HG02981 (cell line): ENCODE measurements around the gene LASP1NB.
"Not testable (repeated sequence)": the region's sequence is repeated elsewhere in the genome, so short reads cannot be mapped to it uniquely, and the experiment has no call there.

Source experiments
- ATAC-seq: cut with Tn5 transposase; IDR thresholded peaks from one replicate; pipeline ENCODE4 v1.9.1; 2021; ENCODE audit warnings: mild to moderate bottlenecking, moderate library complexity; ENCODE audit not compliant: unreplicated experiment

The LASP1NB gene

GRCh38 chr17:38916771-38917170 lies 8.6 kb upstream of the LASP1NB start:
- no peak for ATAC-seq

GRCh38 chr17:38917259-38917658 lies 8.2 kb upstream of the LASP1NB start:
- ATAC-seq = no peak

GRCh38 chr17:38918129-38918913 lies 7.1 kb upstream of the LASP1NB start:
- ATAC-seq = no peak

DNA sequence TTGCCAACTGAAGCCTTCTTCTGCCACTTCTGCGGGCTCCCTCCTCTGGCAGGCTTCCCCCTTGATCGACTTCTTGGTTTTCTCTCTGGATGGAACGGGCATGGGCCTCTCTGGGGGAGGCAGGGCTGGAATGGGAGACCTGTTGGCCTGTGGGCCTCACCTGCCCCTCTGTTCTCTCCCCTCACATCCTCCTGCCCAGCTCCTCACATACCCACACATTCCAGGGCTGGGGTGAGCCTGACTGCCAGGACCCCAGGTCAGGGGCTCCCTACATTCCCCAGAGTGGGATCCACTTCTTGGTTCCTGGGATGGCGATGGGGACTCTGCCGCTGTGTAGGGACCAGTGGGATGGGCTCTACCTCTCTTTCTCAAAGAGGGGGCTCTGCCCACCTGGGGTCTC lies 6.5 kb upstream of the LASP1NB start:
- ATAC-seq = no peak

DNA sequence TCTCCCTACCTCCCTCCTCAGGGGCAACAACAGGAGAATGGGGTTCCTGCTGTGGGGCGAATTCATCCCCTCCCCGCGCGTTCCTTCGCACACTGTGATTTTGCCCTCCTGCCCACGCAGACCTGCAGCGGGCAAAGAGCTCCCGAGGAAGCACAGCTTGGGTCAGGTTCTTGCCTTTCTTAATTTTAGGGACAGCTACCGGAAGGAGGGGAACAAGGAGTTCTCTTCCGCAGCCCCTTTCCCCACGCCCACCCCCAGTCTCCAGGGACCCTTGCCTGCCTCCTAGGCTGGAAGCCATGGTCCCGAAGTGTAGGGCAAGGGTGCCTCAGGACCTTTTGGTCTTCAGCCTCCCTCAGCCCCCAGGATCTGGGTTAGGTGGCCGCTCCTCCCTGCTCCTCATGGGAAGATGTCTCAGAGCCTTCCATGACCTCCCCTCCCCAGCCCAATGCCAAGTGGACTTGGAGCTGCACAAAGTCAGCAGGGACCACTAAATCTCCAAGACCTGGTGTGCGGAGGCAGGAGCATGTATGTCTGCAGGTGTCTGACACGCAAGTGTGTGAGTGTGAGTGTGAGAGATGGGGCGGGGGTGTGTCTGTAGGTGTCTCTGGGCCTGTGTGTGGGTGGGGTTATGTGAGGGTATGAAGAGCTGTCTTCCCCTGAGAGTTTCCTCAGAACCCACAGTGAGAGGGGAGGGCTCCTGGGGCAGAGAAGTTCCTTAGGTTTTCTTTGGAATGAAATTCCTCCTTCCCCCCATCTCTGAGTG lies 5.9 kb upstream of the LASP1NB start:
- no peak for ATAC-seq

DNA sequence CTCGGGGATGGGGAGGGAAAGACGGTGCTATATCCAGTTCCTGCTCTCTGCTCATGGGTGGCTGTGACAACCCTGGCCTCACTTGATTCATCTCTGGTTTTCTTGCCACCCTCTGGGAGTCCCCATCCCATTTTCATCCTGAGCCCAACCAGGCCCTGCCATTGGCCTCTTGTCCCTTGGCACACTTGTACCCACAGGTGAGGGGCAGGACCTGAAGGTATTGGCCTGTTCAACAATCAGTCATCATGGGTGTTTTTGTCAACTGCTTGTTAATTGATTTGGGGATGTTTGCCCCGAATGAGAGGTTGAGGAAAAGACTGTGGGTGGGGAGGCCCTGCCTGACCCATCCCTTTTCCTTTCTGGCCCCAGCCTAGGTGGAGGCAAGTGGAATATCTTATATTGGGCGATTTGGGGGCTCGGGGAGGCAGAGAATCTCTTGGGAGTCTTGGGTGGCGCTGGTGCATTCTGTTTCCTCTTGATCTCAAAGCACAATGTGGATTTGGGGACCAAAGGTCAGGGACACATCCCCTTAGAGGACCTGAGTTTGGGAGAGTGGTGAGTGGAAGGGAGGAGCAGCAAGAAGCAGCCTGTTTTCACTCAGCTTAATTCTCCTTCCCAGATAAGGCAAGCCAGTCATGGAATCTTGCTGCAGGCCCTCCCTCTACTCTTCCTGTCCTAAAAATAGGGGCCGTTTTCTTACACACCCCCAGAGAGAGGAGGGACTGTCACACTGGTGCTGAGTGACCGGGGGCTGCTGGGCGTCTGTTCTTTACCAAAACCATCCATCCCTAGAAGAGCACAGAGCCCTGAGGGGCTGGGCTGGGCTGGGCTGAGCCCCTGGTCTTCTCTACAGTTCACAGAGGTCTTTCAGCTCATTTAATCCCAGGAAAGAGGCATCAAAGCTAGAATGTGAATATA lies 4.8 kb upstream of the LASP1NB start:
- ATAC-seq = no peak

GRCh38 chr17:38921756-38922411 lies 3.5 kb upstream of the LASP1NB start:
- no peak for ATAC-seq

GRCh38 chr17:38922538-38923297 lies 2.7 kb upstream of the LASP1NB start:
- ATAC-seq = no peak

GRCh38 chr17:38926293-38927070 lies 1.1 kb downstream of the LASP1NB start:
- ATAC-seq = no peak

GRCh38 chr17:38930782-38931181 lies 5.4 kb downstream of the LASP1NB start:
- not testable (repeated sequence) for ATAC-seq

DNA sequence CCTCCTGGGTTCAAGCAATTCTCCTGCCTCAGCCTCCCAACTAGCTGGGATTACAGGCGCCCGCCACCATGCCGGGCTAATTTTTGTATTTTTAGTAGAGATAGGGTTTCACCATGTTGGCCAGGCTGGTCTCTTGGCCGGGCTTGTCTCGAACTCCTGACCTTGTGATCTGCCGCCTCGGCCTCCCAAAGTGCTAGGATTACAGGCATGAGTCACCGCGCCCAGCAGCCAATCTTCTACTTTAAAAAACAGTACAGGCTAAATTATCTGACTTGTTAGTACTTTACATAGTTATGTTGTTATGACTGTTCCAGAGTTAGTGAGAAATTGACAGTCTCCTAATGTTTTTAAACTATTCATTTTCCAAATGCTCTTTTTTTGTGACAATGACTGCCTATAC lies 8.5 kb downstream of the LASP1NB start:
- not testable (repeated sequence) for ATAC-seq

GRCh38 chr17:38939987-38940386 lies 14.6 kb downstream of the LASP1NB start:
- ATAC-seq = no peak

DNA sequence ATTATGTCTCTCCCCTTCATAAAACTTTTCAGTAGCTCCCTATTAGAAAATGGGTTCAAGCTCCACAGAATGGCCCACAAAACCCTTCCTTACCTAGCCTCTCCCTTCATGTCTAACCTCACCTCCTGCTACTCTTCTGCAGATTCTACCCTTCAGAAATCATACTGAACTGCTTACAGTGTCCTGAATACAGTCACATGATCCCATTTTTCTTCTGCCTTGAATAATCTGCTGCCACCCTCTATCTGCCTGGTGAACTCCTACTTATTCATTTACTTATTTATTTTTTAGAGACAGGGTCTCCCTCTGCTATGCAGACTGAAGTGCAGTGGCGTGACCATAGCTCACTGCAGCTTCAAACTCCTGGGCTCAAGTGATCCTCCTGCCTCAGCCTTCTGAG lies 15.0 kb downstream of the LASP1NB start:
- ATAC-seq = no peak

DNA sequence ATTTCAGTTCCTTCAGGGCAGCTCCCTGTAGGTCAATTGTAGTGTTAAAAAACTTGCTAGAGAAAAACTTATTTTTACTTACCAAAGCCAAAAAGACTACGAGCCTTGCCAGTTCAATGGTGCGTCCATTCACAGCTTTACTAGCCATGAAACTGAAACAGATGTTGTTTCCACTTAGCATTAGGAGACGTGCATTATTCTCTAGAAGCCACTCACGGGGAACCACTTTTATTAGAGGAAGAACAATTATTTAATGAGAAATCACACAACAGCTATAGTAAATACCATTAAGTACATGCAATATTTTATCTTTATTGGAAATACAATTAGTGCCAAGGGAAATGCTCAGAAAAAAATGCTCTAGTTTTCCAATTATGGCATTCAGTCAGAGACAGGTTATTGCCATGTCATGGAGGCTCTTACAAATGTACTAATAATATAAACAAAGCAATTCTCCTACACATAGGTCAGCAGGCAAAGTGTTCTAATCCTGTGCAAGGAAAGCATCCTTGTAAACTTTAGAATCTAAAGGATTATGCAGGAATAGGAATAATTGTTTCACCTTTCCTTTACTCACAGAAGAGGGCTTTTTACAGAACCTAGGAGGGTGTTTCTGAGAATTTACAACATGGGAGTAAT lies 17.4 kb downstream of the LASP1NB start:
- ATAC-seq = no peak

DNA sequence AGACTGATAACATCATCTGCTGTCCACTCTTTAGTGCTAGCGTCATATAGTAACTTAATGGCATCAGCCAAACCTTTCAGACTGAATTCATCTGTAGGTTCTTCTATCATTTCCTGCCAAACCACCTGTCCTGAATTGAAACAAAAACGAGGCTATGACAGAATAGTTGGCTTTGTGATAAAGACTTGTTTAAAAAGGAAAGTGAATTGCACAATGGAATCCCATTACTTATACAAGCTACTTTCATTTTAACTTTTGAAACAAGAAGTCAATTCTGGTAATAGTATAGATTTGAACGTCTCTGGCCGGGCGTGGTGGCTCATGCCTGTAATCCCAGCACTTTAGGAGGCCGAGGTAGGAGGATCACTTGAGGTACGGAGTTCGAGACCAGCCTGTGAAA lies 18.2 kb downstream of the LASP1NB start:
- ATAC-seq = no peak

DNA sequence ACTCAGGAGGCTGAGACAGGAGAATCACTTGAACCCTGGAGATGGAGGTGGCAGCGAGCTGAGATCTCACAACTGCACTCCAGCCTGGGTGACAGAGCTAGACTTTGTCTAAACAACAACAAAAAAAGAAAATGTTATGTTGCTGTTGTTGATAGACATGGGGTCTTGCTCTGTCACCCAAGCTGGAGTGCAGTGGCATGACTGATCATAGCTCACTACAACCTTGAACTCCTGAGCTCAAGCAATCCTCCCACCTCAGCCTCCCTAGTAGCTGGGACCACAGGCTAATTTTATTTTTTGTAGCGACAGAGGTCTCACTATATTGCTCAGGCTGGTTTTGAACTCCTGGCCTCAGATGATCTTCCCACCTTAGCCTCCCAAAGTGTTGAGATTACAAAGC lies 21.8 kb downstream of the LASP1NB start:
- ATAC-seq = no peak

GRCh38 chr17:38953800-38954199 lies 28.4 kb downstream of the LASP1NB start:
- not testable (repeated sequence) for ATAC-seq

GRCh38 chr17:38958326-38958725 lies 32.9 kb downstream of the LASP1NB start:
- ATAC-seq = no peak

DNA sequence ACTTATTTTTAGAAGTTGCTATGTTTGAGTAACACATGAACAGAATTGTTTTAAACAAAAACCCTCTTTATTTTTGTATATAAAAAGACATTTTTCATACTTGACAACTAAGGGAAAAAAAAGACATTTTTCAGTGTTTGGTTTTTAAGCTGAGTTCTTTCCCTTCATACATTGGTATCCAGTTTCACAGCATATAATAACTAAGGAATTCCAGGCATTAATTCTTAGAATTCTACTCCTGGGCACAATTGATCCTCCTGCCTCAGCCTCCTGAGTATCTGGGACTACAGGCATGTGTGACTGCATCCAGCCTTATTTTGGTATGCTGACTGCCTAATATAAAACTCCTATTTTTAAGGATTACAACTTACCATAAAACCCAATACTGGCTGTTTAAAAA lies 33.3 kb downstream of the LASP1NB start:
- no peak for ATAC-seq
